Vagina (tissue), 2 donors: ENCODE results near the gene MEIS1. TPM values are rescaled to one million over a fixed set of nuclear protein-coding genes. Genes with fewer than 3 reads are reported as not detected.

Source experiments
- DNase-seq, 2 donors: peaks; one replicate each; pipeline ENCODE4 v3.0.0-alpha.2; 2017; ENCODE audit errors: extremely low spot score in 2 of 2
- H3K27ac ChIP-seq: fragments of 200-600 bp; sonication (generic); one replicate; pipeline ENCODE4 v1.5.1; 2019
- H3K27me3 ChIP-seq: fragments of 200-600 bp; sonication (generic); one replicate; pipeline ENCODE4 v1.5.1; 2019
- H3K36me3 ChIP-seq, 2 donors: fragments of 200-600 bp; sonication (generic); one replicate each; pipeline ENCODE4 v1.5.1; 2017 to 2019
- H3K4me1 ChIP-seq: fragments of 200-600 bp; sonication (generic); one replicate; pipeline ENCODE4 v1.5.1; 2019
- H3K4me3 ChIP-seq, 2 donors: fragments of 200-600 bp; sonication (generic); 1 replicate in 1 of 2; 2 replicates in 1 of 2; pipeline ENCODE4 v1.5.1; 2016 to 2019
- H3K9me3 ChIP-seq: fragments of 200-600 bp; sonication (generic); one replicate; pipeline ENCODE4 v1.5.1; 2019
- CTCF ChIP-seq, 3 experiments: fragments of 450-650 bp in 2 of 3; fragments of 200-600 bp in 1 of 3; sonication (generic) in 1 of 3; IDR thresholded peaks; one replicate each; pipeline ENCODE4 v1.5.1; 2017 to 2019; ENCODE audit warnings: antibody characterized with exemption in 3 of 3, mild to moderate bottlenecking in 2 of 3, moderate library complexity in 2 of 3
- POLR2A ChIP-seq, 2 donors: fragments of 450-650 bp; IDR thresholded peaks; one replicate each; pipeline ENCODE4 v1.6.1; 2017; ENCODE audit warnings: antibody characterized with exemption in 2 of 2, mild to moderate bottlenecking in 2 of 2, moderate library complexity in 2 of 2
- POLR2AphosphoS5 ChIP-seq, 2 donors: sonication (generic); formaldehyde crosslinking; IDR thresholded peaks; one replicate each; pipeline ENCODE4 v1.9.0; 2017; ENCODE audit warnings: antibody characterized with exemption in 2 of 2, mild to moderate bottlenecking in 2 of 2, low read depth in 1 of 2; ENCODE audit not compliant: insufficient read depth in 1 of 2
- intact Hi-C: fragments of 100-400 bp; cut with DNase I; formaldehyde crosslinking; loops from one replicate; pipeline ENCODE4 v1.15.1; 2023
- total RNA-seq: library from RNA; depleted of rRNA; stranded (reverse); fragments of >200 nt; gene quantifications from one replicate; pipeline ENCODE4 v1.2.3, GENCODE V29; 2016

MEIS1 gene
- total RNA-seq, 1 donor from 2014 or later: 80.5 TPM

- peak overlapping the region in 1 of 2 donors; percentile 53 for H3K4me3 ChIP-seq
- no peaks in the 10 kb centered on the region for H3K27me3 ChIP-seq
- H3K36me3 ChIP-seq: peaks cover 0 to 25% of the 10 kb centered on the region in 2 donors
- TF ChIP-seq POLR2A (IDR thresholded peaks at IDR 0.05) (no peak), CTCF (IDR thresholded peaks at IDR 0.05) (no peak)
- H3K9me3 ChIP-seq: no peaks in the 10 kb centered on the region
- intact Hi-C loops: no loop called here
- H3K4me1 ChIP-seq: peaks cover 20% of the 10 kb centered on the region
- no peak for DNase-seq
- H3K27ac ChIP-seq: peak overlapping the region; percentile 95
These were observed 138.9 kb downstream of the MEIS1 start for GRCh38 chr2:66573821-66574233.

DNA sequence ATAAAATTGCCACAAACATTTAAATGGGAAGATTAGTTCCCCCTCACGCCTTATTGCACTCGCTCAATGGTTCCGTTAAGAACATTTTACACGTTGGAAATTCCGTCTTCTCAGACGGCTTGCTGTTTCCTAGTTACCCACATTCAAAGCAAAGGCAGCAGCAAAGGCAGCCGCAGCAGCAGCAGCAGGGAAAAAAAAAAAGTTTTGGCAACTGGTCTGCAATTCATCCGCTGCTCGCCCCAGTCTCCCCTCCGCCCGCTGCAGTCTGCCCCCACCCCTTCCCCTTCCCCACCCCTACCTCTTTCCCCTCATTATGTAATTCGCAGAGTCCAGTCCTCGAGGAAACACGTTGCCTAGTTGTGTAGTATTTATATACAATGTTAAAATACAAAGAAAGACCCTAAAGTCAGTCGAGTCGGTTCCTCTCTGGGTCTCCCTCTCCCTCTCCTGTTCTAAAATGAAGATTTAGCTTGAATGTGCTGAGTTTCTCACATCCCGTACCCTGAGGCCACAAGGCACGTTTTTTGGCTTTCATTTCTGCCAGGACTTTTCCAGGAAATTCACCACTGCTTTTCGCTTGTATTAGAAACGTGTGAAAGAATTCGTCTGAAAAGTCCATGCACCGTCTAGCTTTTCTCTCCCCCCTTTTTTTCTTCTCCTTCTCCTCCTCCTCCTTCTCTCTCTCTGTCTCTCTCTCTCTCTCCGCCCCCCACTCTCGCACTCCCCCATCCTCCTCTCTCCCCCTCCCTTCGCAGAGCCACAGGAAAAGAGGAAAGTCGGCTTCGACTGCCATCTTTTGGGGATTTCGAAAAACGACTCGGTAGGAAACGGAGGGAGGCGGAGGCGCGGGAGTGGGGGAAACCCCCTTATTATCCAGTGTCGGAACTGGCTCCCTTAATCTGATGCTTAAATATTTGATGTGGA lies 140.0 kb downstream of the MEIS1 start:
- peak overlapping the region; percentile 95 for H3K27ac ChIP-seq
- peak in 1 of 2 donors; percentile 94 for DNase-seq
- intact Hi-C loops: loop anchor here (5.0 kb wide), 2 partner anchors 277 to 1077 kb away; no protein-coding TSS in a partner anchor

GRCh38 chr2:66575625-66576310 lies 140.8 kb downstream of the MEIS1 start:
- H3K27ac ChIP-seq: peak overlapping the region; percentile 95
- no peak for DNase-seq
- H3K9me3 ChIP-seq: no peaks in the 10 kb centered on the region
- no peaks in the 10 kb centered on the region for H3K27me3 ChIP-seq
- peaks cover 0 to 13% of the 10 kb centered on the region in 2 donors for H3K36me3 ChIP-seq
- intact Hi-C loops: loop anchor here (2.0 to 5.0 kb wide), 3 partner anchors 117 to 1077 kb away; no protein-coding TSS in a partner anchor
- peak overlapping the region; percentile 53 to 80 for H3K4me3 ChIP-seq
- no peak for TF ChIP-seq POLR2A (IDR thresholded peaks at IDR 0.05)
- peak in 1 of 2 donors; percentile 67 for TF ChIP-seq POLR2AphosphoS5 (IDR thresholded peaks at IDR 0.05; ENCODE audit: insufficient read depth in 1 of 2, low read depth in 1 of 2)
- H3K4me1 ChIP-seq: peaks cover 17% of the 10 kb centered on the region

More for the DNA sequence above, 140.0 kb downstream of the MEIS1 start:
- Histone ChIP-seq H3K27me3 (no peaks in the 10 kb centered on the region), H3K9me3 (no peaks in the 10 kb centered on the region), H3K4me3 (peak overlapping the region; percentile 53 to 80), H3K36me3 (peaks cover 0 to 13% of the 10 kb centered on the region in 2 donors), H3K4me1 (peaks cover 17% of the 10 kb centered on the region)
- TF ChIP-seq CTCF (IDR thresholded peaks at IDR 0.05) (peak in 2 of 3 experiments; percentile 3 to 12), POLR2AphosphoS5 (IDR thresholded peaks at IDR 0.05; ENCODE audit: insufficient read depth in 1 of 2, low read depth in 1 of 2) (peak in 1 of 2 donors; percentile 23), POLR2A (IDR thresholded peaks at IDR 0.05) (no peak)

DNA sequence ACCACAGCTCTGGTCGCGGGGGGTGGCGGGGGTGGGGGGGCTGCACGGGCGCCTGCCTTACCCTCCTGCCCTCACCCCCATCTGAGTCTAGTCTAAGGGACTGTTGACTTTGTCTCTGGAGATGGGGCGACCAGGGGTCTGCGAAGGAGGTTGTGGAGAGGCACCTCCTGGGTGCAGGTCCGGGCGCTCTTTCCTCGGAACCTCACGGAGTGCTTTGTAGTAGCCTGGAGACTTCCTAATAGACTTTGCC lies 141.3 kb downstream of the MEIS1 start:
- Histone ChIP-seq H3K4me3 (peak overlapping the region; percentile 53 to 80), H3K9me3 (no peaks in the 10 kb centered on the region), H3K27ac (peak overlapping the region; percentile 95), H3K27me3 (no peaks in the 10 kb centered on the region), H3K36me3 (peaks cover 0 to 9% of the 10 kb centered on the region in 2 donors), H3K4me1 (peaks cover 17% of the 10 kb centered on the region)
- intact Hi-C loops: loop anchor here (2.0 to 5.0 kb wide), 3 partner anchors 117 to 1076 kb away; no protein-coding TSS in a partner anchor
- TF ChIP-seq POLR2A (IDR thresholded peaks at IDR 0.05) (no peak), POLR2AphosphoS5 (IDR thresholded peaks at IDR 0.05; ENCODE audit: insufficient read depth in 1 of 2, low read depth in 1 of 2) (no peak), CTCF (IDR thresholded peaks at IDR 0.05) (no peak)
- no peak for DNase-seq

- DNase-seq: no peak
- Histone ChIP-seq H3K9me3 (no peaks in the 10 kb centered on the region), H3K4me3 (peak overlapping the region; percentile 53 to 80), H3K36me3 (peaks cover 0 to 8% of the 10 kb centered on the region in 2 donors), H3K27me3 (no peaks in the 10 kb centered on the region), H3K27ac (peak overlapping the region; percentile 95), H3K4me1 (peaks cover 17% of the 10 kb centered on the region)
- no peak for TF ChIP-seq CTCF (IDR thresholded peaks at IDR 0.05)
- peak in 1 of 2 donors; percentile 63 for TF ChIP-seq POLR2AphosphoS5 (IDR thresholded peaks at IDR 0.05; ENCODE audit: insufficient read depth in 1 of 2, low read depth in 1 of 2)
- intact Hi-C loops: loop anchor here (2.0 to 5.0 kb wide), 3 partner anchors 116 to 1076 kb away; no protein-coding TSS in a partner anchor
These were observed 141.8 kb downstream of the MEIS1 start for GRCh38 chr2:66576561-66577320.
